ENCODE data around the gene RETREG2. TPM values are rescaled to one million over a fixed set of nuclear protein-coding genes. Genes with fewer than 3 reads are reported as not detected.

The RETREG2 gene
- polyA plus RNA-seq, 4 donors = 36.2 to 101 (median 54.5) TPM

- Histone ChIP-seq H3K4me1 (ENCODE audit: control insufficient read depth in 3 of 3, insufficient read depth in 2 of 3, low read depth in 1 of 3, low read length in 2 of 3) (peaks cover 0 to 14% (median 3%) of the 10 kb centered on the region in 3 donors), H3K36me3 (ENCODE audit: control insufficient read depth in 3 of 3, insufficient read depth in 2 of 3, low read depth in 1 of 3, low read length in 3 of 3) (peaks cover 10 to 28% (median 21%) of the 10 kb centered on the region in 3 donors), H3K4me3 (ENCODE audit: low read depth in 1 of 3, low read length in 3 of 3) (no peak overlapping the region), H3K27me3 (ENCODE audit: control insufficient read depth in 3 of 3, insufficient read depth in 3 of 3, low read length in 3 of 3) (no peaks in the 10 kb centered on the region), H3K27ac (ENCODE audit: low read depth in 1 of 3, low read length in 2 of 3) (no peak overlapping the region), H3K9me3 (ENCODE audit: control insufficient read depth in 2 of 2, insufficient read depth in 1 of 2, low read depth in 1 of 2, low read length in 1 of 2) (no peaks in the 10 kb centered on the region)
- DNase-seq (no peak), FAIRE-seq (no peak)
- WGBS, 3 donors = 91 to 94% (median 91%) methylated on average over 6 of the region's 6 CpGs
These were observed 35.7 kb upstream of the RETREG2 start for GRCh38 chr2:219142329-219142728.

GRCh38 chr2:219149667-219150066 is 28.4 kb upstream of the RETREG2 start:
- H3K27me3 ChIP-seq (ENCODE audit: control insufficient read depth in 3 of 3, insufficient read depth in 3 of 3, low read length in 3 of 3) = no peaks in the 10 kb centered on the region
- no peak overlapping the region for H3K4me3 ChIP-seq (ENCODE audit: low read depth in 1 of 3, low read length in 3 of 3)
- peaks cover 0 to 6% (median 0%) of the 10 kb centered on the region in 3 donors for H3K4me1 ChIP-seq (ENCODE audit: control insufficient read depth in 3 of 3, insufficient read depth in 2 of 3, low read depth in 1 of 3, low read length in 2 of 3)
- no peak for FAIRE-seq
- 11 to 35% (median 16%) methylated on average over 1 of the region's 1 CpG for WGBS, 3 donors
- no peaks in the 10 kb centered on the region for H3K9me3 ChIP-seq (ENCODE audit: control insufficient read depth in 2 of 2, insufficient read depth in 1 of 2, low read depth in 1 of 2, low read length in 1 of 2)
- H3K27ac ChIP-seq (ENCODE audit: low read depth in 1 of 3, low read length in 2 of 3) = no peak overlapping the region
- DNase-seq = no peak
- H3K36me3 ChIP-seq (ENCODE audit: control insufficient read depth in 3 of 3, insufficient read depth in 2 of 3, low read depth in 1 of 3, low read length in 3 of 3) = peaks cover 6 to 37% (median 13%) of the 10 kb centered on the region in 3 donors

GRCh38 chr2:219155054-219155644 is 22.9 kb upstream of the RETREG2 start:
- DNase-seq = peak; percentile 84
- H3K27ac ChIP-seq (ENCODE audit: low read depth in 1 of 3, low read length in 2 of 3) = no peak overlapping the region
- H3K36me3 ChIP-seq (ENCODE audit: control insufficient read depth in 3 of 3, insufficient read depth in 2 of 3, low read depth in 1 of 3, low read length in 3 of 3) = peaks cover 0 to 22% (median 3%) of the 10 kb centered on the region in 3 donors

GRCh38 chr2:219157396-219157795 is 20.7 kb upstream of the RETREG2 start:
- Histone ChIP-seq H3K36me3 (ENCODE audit: control insufficient read depth in 3 of 3, insufficient read depth in 2 of 3, low read depth in 1 of 3, low read length in 3 of 3) (peaks cover 0 to 19% (median 3%) of the 10 kb centered on the region in 3 donors), H3K27ac (ENCODE audit: low read depth in 1 of 3, low read length in 2 of 3) (no peak overlapping the region), H3K4me1 (ENCODE audit: control insufficient read depth in 3 of 3, insufficient read depth in 2 of 3, low read depth in 1 of 3, low read length in 2 of 3) (peaks cover 0 to 13% (median 8%) of the 10 kb centered on the region in 3 donors), H3K4me3 (ENCODE audit: low read depth in 1 of 3, low read length in 3 of 3) (no peak overlapping the region), H3K9me3 (ENCODE audit: control insufficient read depth in 2 of 2, insufficient read depth in 1 of 2, low read depth in 1 of 2, low read length in 1 of 2) (no peaks in the 10 kb centered on the region), H3K27me3 (ENCODE audit: control insufficient read depth in 3 of 3, insufficient read depth in 3 of 3, low read length in 3 of 3) (no peaks in the 10 kb centered on the region)
- DNase-seq (no peak), FAIRE-seq (no peak)
- 92 to 94% (median 93%) methylated on average over 8 of the region's 8 CpGs for WGBS, 3 donors

More at GRCh38 chr2:219155054-219155644, 22.9 kb upstream of the RETREG2 start:
- FAIRE-seq = no peak
- Histone ChIP-seq H3K27me3 (ENCODE audit: control insufficient read depth in 3 of 3, insufficient read depth in 3 of 3, low read length in 3 of 3) (no peaks in the 10 kb centered on the region), H3K9me3 (ENCODE audit: control insufficient read depth in 2 of 2, insufficient read depth in 1 of 2, low read depth in 1 of 2, low read length in 1 of 2) (no peaks in the 10 kb centered on the region), H3K4me3 (ENCODE audit: low read depth in 1 of 3, low read length in 3 of 3) (no peak overlapping the region), H3K4me1 (ENCODE audit: control insufficient read depth in 3 of 3, insufficient read depth in 2 of 3, low read depth in 1 of 3, low read length in 2 of 3) (peaks cover 0 to 12% (median 3%) of the 10 kb centered on the region in 3 donors)
- 4 to 14% (median 5%) methylated on average over 4 of the region's 4 CpGs for WGBS, 3 donors

GRCh38 chr2:219158025-219158424 is 20.1 kb upstream of the RETREG2 start:
- H3K4me3 ChIP-seq (ENCODE audit: low read depth in 1 of 3, low read length in 3 of 3) = no peak overlapping the region
- DNase-seq (no peak), FAIRE-seq (no peak)
- H3K9me3 ChIP-seq (ENCODE audit: control insufficient read depth in 2 of 2, insufficient read depth in 1 of 2, low read depth in 1 of 2, low read length in 1 of 2) = no peaks in the 10 kb centered on the region
- H3K27ac ChIP-seq (ENCODE audit: low read depth in 1 of 3, low read length in 2 of 3) = no peak overlapping the region
- no peaks in the 10 kb centered on the region for H3K27me3 ChIP-seq (ENCODE audit: control insufficient read depth in 3 of 3, insufficient read depth in 3 of 3, low read length in 3 of 3)
- whole genome bisulfite sequencing, 3 donors = 88 to 94% (median 90%) methylated on average over 4 of the region's 4 CpGs
- H3K4me1 ChIP-seq (ENCODE audit: control insufficient read depth in 3 of 3, insufficient read depth in 2 of 3, low read depth in 1 of 3, low read length in 2 of 3) = peaks cover 0 to 11% (median 8%) of the 10 kb centered on the region in 3 donors
- peaks cover 0 to 17% (median 3%) of the 10 kb centered on the region in 3 donors for H3K36me3 ChIP-seq (ENCODE audit: control insufficient read depth in 3 of 3, insufficient read depth in 2 of 3, low read depth in 1 of 3, low read length in 3 of 3)

GRCh38 chr2:219158586-219158985 is 19.5 kb upstream of the RETREG2 start:
- Histone ChIP-seq H3K27ac (ENCODE audit: low read depth in 1 of 3, low read length in 2 of 3) (no peak overlapping the region), H3K27me3 (ENCODE audit: control insufficient read depth in 3 of 3, insufficient read depth in 3 of 3, low read length in 3 of 3) (no peaks in the 10 kb centered on the region), H3K36me3 (ENCODE audit: control insufficient read depth in 3 of 3, insufficient read depth in 2 of 3, low read depth in 1 of 3, low read length in 3 of 3) (peaks cover 0 to 17% (median 2%) of the 10 kb centered on the region in 3 donors), H3K4me1 (ENCODE audit: control insufficient read depth in 3 of 3, insufficient read depth in 2 of 3, low read depth in 1 of 3, low read length in 2 of 3) (peaks cover 0 to 11% (median 8%) of the 10 kb centered on the region in 3 donors), H3K4me3 (ENCODE audit: low read depth in 1 of 3, low read length in 3 of 3) (no peak overlapping the region), H3K9me3 (ENCODE audit: control insufficient read depth in 2 of 2, insufficient read depth in 1 of 2, low read depth in 1 of 2, low read length in 1 of 2) (no peaks in the 10 kb centered on the region)
- no peak for FAIRE-seq
- 84 to 92% (median 85%) methylated on average over 3 of the region's 3 CpGs for WGBS, 3 donors
- DNase-seq = no peak

GRCh38 chr2:219159771-219160185 is 18.3 kb upstream of the RETREG2 start:
- Histone ChIP-seq H3K4me1 (ENCODE audit: control insufficient read depth in 3 of 3, insufficient read depth in 2 of 3, low read depth in 1 of 3, low read length in 2 of 3) (peaks cover 0 to 11% (median 8%) of the 10 kb centered on the region in 3 donors), H3K9me3 (ENCODE audit: control insufficient read depth in 2 of 2, insufficient read depth in 1 of 2, low read depth in 1 of 2, low read length in 1 of 2) (no peaks in the 10 kb centered on the region), H3K4me3 (ENCODE audit: low read depth in 1 of 3, low read length in 3 of 3) (peak overlapping the region in 2 of 3 donors; percentile 19 to 76), H3K27me3 (ENCODE audit: control insufficient read depth in 3 of 3, insufficient read depth in 3 of 3, low read length in 3 of 3) (no peaks in the 10 kb centered on the region), H3K36me3 (ENCODE audit: control insufficient read depth in 3 of 3, insufficient read depth in 2 of 3, low read depth in 1 of 3, low read length in 3 of 3) (peaks cover 0 to 17% (median 2%) of the 10 kb centered on the region in 3 donors), H3K27ac (ENCODE audit: low read depth in 1 of 3, low read length in 2 of 3) (peak overlapping the region; percentile 65 to 96 (median 92))
- WGBS, 3 donors = 6 to 12% (median 10%) methylated on average over 18 of the region's 18 CpGs
- FAIRE-seq = no peak
- DNase-seq = no peak

GRCh38 chr2:219160186-219161017 is 17.7 kb upstream of the RETREG2 start, which contains the start of gene NHEJ1:
NHEJ1 (minus strand) TSS chr2:219160815; CDS start chr2:219158362, 2,453 bp downstream.
- no peaks in the 10 kb centered on the region for H3K27me3 ChIP-seq (ENCODE audit: control insufficient read depth in 3 of 3, insufficient read depth in 3 of 3, low read length in 3 of 3)
- H3K27ac ChIP-seq (ENCODE audit: low read depth in 1 of 3, low read length in 2 of 3) = peak within 1 kb of the TSS; percentile 65 to 96 (median 92)
- H3K36me3 ChIP-seq (ENCODE audit: control insufficient read depth in 3 of 3, insufficient read depth in 2 of 3, low read depth in 1 of 3, low read length in 3 of 3) = peaks cover 0 to 17% (median 2%) of the 10 kb centered on the region in 3 donors
- DNase-seq = peak; percentile 97 to 98
- WGBS, 3 donors = 0 to 1% (median 0%) methylated on average over 49 to 70 of the region's 70 CpGs
- FAIRE-seq = no peak
- peaks cover 2 to 11% (median 8%) of the 10 kb centered on the region in 3 donors for H3K4me1 ChIP-seq (ENCODE audit: control insufficient read depth in 3 of 3, insufficient read depth in 2 of 3, low read depth in 1 of 3, low read length in 2 of 3)
- no peaks in the 10 kb centered on the region for H3K9me3 ChIP-seq (ENCODE audit: control insufficient read depth in 2 of 2, insufficient read depth in 1 of 2, low read depth in 1 of 2, low read length in 1 of 2)
- peak within 1 kb of the TSS; percentile 49 to 76 (median 57) for H3K4me3 ChIP-seq (ENCODE audit: low read depth in 1 of 3, low read length in 3 of 3)

Data from small intestine (tissue), 7 donors.